Fibroblast of skin of left quadriceps (primary cell): ENCODE results near the gene MAP4K3.

ENCODE experiments used
- DNase-seq, 2 experiments: peaks; one replicate each; pipeline ENCODE4 v3.0.0-alpha.2; 2013; ENCODE audit warnings: low read depth in 2 of 2

The MAP4K3 gene

DNA sequence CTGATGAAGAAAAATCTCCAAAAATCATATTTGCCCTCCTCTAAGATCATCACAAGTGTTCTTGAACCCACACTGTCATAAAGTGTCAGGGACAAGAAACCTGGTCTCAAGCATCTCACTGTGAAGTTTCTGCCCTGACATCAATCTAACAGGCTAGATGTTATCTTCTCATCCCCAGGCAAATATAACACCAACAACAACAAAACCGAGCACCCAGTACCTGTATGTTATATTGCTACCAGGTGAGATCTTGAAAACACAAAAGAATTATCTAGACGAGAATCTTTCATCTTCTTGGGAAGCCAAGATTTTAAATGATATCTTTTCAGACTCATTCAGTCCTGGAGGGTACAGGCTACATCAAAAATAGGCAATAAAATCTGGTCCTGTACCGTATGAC, 8.8 kb upstream of the MAP4K3 start:
- no peak for DNase-seq

DNA sequence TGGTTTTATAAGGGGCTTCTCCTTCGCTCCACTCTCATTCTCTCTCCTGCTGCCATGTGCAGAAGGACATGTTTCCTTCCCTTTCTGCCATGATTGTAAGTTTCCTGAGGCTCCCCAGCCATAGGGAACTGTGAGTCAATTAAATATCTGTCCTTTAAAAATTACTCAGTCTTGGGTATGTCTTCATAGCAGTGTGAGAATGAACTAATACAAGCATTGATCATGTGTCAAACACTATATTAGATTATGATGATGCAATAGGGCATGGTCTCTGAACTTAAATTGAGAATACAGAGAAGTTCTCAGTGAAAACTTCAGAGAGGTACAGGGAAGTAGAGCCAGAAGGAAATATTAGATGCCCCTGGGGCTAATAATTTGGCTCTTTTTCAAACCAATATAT, 5.9 kb upstream of the MAP4K3 start:
- no peak for DNase-seq

DNA sequence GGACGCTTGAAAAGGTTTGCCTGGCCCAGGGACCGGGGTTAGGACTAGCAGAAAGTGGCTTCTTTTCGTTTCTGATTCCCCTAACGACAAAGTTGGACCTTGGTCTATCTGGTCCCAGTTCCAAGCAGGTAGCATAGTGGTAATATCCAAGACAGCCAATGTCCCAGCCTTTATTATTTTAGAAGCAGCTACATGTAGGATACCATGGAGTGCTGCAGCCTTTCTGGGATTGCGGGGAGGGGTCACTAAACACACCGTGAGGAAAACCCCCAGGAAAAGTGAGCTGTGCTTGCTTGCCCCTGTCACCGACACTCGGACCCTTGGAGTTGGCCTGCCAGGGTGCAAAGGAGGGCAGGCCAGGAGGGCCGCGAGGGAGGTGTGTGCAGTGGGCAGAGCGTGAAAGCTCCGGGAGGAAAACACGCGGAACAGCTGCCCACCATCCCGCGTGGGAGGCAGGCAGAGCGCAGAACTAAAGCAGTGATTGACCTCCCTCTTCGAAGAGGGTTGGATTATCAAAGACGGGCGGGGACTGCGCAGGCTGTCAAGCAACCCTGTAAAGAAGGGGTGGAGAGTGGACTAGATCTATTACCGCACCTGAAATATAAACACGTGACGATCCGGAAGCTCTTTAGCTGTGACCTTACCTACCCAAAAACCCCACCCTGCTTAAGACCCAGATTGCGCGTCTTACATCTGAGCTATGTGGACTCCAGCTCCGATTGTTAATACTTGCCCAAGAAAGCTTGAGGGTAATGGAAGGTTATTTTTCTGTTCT, 624 bp upstream of the MAP4K3 start:
- DNase-seq, result no peak

DNA sequence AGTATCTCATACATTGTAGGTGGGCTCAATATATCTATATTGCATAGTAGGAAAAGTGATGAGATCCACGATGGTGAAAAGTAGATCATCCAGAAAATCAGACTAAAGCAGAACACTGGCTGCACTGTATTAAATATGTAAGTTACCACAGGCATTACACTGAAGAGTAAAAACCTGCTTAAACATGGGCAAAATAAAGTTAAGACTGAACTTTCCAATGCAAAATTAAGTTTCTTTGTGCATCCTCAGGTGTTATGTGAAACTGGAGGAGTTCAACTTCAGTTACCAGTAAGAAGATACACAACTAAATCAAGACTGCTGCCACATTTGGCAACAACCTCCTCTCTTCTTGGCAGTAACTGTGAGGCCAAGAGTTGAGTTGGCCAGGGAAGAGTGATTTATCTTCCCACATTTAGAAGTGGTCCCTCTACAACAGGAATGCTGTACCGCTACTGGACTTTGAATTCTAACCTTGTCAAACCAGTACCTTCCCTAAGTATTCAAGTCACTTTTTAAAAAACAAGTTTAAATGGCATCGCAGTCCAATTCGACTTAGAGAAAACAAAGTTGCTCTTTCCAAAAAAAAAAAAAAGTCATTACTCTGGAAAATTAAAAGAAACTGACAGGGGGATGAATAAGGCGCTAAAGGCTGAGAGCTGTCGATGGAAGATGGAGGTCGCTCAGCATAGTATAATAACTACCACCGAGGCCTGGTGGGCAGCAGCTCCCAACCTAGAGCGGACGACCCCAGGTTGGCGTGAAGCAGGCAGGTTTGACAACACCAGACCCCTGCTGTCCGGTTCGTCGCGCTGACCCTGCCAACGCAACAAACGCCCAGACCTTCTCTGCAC, 1.1 kb downstream of the MAP4K3 start:
- no peak for DNase-seq

DNA sequence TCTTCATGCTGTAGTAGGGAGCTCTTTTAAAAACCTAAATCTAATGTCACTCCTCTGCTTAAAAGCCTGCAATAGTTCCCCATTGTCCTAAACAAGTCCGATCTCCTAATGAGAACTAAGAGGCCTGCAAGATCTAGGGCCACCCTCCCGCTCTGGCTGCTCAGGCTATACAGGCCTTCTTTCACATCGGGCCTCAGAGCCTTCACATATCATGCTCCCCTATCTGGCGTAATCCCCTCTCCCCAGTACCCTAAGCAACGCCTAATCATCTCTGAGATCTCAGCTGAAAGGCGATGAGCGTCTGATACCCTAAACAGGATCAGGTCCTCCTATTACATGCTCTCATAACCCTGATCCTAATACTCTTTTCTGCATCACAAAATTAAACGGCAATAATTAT, 1.9 kb downstream of the MAP4K3 start:
- no peak for DNase-seq

DNA sequence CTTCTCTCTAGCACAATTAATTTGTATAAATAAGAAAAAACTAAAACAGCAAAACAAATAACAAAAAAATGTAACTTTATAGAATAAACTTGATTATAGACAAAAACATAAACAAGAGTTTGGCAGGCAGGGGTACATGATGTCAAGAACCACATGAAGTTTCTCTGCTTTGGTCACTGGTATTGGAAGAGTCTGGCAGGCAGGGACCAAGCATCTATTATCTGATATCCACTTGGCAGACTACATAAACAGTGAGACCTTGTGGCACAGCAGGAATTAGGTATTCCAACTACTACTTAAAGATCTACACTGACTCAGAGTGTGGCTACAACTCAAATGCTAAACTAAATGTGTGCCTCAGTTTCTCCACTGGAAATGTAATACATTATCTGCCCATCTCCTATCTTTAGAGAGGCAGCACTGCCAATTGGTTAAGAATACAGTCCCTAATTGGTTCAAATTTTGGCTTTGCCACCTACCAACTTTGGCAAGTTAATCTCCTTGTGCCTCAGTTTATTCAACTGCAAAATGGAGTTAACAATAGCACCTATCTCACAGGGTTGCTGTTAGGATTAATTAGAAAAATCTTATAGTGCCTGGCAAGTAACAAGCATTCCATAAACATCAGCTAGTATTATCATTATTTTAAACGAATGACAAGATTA, 2.7 kb downstream of the MAP4K3 start:
- DNase-seq, result no peak

DNA sequence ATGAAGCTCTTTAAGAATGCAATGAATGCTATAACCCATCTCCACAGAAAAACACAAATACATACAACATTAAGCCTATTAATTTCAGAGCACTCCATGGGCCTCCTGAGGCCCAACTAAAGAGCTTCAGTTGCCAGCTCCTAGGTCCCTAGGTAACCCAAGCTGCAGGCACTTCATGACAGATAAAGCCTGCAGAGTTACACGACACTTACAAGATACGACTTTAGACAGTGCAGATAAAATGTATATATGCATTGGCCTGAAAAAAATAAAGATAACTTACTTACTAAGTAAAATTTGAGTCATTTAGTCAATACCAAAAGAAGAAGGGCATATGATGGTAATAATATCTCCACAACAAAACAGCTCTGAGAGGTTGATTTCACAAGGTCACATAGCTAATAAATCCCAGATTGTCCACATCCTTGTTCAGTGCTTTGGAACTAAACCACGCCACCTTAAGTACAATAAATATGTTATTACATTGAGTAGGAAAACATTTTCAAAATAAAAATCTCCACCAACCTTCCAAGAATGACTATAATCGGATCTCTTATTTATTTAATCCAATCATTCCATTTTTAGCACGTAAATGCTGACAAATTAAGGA, 3.4 kb downstream of the MAP4K3 start:
- DNase-seq, result no peak

DNA sequence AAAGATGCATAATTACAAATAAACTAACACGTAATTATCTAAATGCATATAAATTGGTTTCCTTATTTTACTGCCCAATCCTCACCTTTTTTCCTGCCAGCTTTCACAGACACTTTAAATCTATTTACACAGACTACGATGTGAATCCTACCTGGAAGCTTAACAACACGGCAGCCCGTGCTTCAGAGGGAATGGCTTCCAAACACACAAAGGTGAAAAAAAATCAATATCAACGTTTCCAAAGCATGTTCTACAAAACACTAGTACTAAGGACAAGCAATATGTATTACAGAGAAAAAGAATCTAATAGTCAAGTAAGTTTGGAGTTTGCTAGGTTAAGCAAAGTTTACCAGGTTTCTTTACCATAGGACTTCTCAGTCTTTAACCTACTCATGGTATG, 4.4 kb downstream of the MAP4K3 start:
- no peak for DNase-seq

DNA sequence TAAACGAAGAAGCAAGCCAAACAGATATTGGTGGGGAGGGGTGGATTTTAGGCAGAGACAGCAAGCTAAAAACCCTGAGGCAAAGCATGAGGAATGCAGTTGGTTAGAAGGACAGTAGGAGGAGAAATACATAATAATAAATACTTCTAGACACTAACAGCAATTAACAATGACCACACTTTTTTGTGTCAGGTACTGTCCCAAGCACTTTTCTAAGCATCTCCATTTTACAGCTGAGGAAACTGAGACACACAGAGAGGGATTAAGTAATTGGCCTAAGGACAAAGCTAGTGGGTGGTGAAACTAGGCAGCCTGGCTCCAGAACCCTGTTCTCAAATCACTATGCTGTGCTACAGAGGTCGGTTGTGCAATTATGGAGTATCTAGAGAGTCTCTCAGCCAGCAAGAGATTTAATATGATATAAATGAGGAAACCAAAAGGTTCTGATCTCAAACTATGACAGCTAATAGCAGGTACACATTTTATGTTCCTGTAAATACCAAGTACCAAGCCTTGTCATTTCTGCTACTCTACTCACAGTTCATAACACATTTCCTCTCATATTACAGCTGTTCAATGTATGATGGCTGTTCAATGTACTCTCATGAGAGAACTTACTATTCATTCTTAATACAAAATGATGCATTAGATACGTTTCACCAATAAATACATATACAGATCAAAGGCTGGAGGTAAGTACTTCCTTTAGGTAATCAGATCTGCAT, 5.3 kb downstream of the MAP4K3 start:
- DNase-seq, result no peak

DNA sequence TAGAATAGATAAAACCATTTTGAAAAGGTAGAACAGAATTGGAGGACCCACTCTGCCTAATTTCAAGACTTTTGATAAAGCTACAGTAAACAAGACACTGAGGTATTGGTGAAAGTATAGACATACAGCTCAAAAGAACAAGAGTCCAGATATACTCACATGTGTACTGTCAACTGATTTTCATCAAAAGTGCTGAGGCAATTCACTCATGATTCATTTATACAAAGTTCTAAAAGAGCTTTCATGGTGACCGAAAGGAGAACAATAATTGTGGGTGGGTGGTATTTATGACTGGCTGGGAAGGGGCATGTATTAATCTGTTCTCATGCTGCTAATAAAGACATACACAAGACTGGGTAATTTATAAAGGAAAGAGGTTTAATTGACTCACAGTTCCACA, 7.3 kb downstream of the MAP4K3 start:
- DNase-seq, result no peak

DNA sequence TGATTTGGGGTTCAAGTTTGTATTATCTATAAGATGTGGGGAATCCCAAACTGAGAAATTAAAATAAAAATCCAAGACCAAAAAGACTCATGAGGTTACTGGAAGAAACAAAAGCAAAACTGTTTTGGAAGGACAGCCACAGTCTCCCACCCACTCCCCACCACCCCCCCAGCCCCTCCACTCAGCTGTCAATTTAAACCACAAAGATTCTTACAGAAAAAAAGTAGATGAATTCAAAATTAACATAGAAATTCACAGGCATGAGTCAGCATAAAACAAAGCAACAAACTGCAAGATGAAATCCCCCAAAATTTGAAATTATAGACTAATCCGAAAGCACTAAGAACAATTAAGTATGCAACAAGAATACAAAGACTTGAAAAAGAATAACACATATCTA, 12.1 kb downstream of the MAP4K3 start:
- no peak for DNase-seq

DNA sequence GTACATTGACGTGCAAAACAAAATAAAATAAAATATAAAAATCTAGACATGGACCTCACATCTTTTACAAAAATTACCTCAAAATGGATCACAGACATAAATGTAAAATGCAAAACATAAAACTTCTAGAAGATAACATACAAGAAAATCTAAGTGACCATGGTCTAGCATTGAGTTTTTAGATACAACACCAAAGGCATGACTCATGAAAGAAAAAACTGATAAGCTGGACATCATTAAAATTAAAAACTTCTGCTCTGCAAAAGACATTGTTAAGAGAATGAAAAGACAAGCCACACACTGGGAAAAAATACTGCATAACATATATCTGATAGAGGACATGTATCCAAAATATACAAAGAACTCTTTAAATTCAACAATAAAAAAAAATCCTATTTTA, 14.4 kb downstream of the MAP4K3 start:
- no peak for DNase-seq

DNA sequence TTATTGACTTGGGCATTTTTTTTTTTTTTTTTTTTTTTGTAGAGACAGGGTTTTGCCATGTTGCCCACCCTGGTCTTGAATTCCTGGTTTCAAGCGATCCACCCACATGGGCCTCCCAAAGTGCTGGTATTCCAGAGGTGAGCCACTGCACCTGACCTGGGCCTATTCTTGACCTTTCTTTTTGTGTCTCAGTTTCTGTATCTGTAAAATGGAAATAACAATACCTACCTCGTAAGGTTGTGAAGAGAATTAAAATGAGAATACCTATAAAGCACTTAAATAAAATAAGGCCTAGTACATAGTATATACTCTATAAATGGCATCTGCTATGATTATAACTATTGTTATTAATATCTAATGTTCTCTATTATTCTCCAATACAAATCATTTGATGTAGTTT, 15.7 kb downstream of the MAP4K3 start:
- no peak for DNase-seq

DNA sequence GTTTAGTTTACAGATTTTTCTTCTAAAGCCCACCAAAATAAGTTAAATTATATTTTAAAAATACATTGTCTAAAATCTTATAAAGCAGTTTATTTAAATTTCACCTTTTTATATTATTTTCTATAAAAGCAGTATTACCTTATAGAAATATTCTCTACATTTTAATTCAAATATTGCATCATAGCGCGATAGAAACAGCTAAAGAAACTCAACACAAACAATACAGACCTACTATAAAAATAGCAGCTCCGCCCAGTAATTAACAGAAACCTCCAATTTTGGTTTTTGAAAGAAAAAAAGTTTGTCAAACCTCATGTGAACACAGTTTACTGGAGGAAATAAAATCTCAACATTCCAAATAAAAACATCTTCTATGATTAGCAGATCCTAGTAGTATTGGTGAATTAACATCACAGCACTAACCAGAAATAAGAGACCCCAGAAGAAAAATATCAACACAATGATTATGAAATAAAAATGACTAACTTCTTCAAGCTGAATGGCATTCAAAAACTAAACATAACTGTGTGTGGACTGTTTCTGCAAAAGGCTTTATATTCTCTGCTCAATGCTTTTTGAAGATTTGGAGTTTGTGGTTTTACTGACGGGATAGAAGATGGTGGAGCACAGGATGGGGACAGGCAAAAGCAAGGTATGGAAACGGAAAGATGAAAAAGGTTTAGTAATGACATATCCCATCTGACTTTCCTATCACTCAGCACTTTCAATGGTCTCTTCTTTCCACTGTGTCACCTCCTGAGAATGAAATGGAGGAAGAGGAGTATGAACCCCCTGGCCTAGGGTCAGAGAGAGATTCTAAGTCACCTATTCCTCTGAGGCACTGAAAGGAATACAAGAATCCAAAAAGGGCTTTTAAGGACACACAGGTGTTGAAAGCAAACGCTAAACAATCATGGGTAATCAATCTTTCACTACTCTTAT, 17.5 kb downstream of the MAP4K3 start:
- DNase-seq, result no peak

DNA sequence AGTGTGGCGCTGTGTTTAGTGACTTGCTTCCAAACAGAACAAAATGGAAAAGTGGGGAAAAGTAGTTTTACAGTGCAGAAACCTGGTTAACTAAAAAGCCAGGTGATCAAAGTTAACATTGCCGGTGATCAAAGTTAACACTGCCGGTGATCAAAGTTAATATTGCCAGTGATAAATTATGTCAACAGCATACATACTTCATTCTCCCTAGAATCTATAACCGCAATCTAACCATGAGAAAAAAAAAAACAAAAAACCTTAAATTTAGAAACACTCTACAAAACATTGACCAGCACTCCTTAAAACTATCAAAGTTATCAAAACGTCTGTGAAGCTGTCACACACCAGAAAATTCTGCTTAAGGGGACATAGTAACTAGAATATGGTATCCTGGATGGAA, 18.6 kb downstream of the MAP4K3 start:
- no peak for DNase-seq

DNA sequence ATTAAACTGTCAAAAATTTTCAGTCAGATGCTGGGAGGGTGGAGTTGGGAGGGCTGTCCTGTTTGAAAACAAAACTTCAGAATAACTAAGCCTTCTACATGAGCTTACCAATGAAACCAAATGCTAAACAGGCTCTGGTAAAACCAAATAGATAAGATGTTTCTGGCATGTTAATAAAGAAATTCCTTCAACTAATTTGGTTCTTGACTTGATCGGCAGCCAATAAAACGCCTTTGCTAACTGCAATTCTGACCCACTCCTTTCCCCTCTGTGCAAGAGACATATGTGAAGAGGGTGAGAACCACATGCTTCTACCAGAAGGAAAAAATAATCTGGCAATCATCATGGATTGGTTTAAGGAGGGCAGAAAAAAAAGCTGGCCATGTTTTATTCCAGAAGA, 20.9 kb downstream of the MAP4K3 start:
- DNase-seq, result peak; percentile 85 to 88

DNA sequence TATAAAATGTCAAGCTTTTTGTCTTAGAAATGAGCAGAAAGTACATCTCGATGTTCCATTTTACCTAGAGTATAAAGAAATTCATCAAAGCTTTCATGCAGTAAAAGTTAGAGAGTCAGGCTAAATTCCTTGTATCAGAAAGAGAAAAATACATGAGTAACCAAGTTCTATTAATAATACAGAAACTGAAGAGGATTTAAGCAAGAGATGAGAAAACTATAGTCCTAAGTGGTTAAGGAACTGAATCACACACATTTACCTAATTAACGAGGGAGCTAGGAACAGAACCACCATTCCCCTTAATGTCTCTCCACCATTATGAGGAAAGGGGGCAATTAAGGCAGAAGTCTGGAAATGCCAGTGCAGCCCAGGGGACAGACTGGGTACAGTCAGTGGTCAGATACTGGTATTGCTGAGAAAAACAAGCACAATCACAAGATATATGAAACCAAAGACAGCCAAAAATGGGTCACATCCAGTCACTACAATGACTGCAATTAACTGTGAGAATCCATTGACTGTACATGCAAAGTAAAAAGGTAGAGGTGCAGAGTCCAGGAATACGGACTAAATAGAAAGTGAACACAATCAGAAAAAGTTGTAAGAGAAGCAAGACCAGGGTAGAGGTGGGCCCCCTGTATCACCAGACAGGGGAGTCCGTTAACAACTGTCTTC, 23.9 kb downstream of the MAP4K3 start:
- DNase-seq, result no peak

DNA sequence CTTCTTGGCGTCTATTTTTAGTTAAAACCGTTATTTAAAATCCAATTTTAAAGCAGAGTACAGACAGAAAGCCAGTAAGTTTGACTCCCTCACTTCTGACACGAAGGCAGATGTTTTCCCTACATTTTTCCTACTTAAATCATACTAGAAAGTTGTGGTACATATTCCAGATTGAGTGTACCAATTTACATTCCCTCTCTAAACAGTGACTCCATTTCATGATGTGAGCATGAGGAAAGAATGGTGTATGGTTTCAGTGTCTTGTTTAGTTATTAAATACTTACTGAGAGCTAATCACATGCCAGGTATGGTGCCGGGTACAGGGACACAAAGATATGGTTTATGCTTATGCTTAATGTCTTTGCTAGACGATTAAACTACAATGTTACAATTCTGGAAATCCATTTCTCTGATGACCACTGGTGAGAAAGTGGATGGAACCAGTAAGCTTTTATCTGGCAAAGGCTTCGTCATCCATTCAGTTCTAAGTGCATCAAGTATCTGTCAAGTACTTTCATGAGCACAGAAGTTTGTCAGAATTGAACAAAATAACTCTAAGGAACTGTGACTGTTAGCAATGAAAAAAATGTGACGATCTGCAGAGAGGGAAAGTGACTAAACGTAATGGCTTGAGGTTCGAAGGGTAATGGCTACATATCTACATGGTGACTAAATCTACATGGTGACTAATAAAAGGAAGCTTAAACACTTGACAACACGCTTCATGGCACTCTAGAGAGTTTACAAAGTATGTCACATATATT, 25.7 kb downstream of the MAP4K3 start:
- DNase-seq, result peak; percentile 46 to 59
